ENCODE results near the gene HP.
"Not testable (repeated sequence)": the region's sequence is repeated elsewhere in the genome, so short reads cannot be mapped to it uniquely, and the experiment has no call there.

Gene HP

GRCh38 chr16:72054254-72054847, at the start of gene HP:
HP (plus strand) TSS chr16:72054505; CDS start chr16:72054653, 148 bp downstream.
- not testable (repeated sequence) for DNase-seq (ENCODE audit: low read depth in 2 of 2)

- not testable (repeated sequence) for DNase-seq (ENCODE audit: low read depth in 2 of 2)
Observed at GRCh38 chr16:72008065-72008423, 46.3 kb upstream of the HP start.

GRCh38 chr16:72008424-72009216, 45.7 kb upstream of the HP start, which contains the start of gene DHODH:
DHODH (plus strand) TSS chr16:72008744; CDS start chr16:72008765, 21 bp downstream.
- peak; percentile 97 to 98 for DNase-seq (ENCODE audit: low read depth in 2 of 2)

- no peak for DNase-seq (ENCODE audit: low read depth in 2 of 2)
Observed at GRCh38 chr16:72009779-72010178, 44.5 kb upstream of the HP start.

DNA sequence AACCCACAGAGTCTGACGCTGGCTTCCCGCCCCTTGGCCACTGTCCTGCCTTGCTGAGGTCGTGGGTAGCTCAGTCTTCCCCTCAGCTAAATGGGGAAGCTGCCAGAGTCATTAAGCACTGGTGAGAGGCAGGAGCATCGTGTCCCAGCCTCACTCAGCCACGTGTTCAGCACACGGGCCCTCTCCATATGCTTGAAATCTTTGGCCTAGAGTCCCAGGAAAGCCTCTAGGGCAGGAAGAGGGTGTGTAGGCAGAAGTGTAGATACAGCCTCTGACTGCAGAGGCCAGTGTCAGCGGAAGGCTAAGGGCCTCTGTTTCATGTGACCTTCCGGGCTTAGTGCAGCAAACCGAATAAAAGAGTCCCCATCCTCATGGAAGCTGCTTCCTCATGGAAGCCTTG, 41.7 kb upstream of the HP start:
- no peak for DNase-seq (ENCODE audit: low read depth in 2 of 2)

GRCh38 chr16:72013389-72013788, 40.9 kb upstream of the HP start:
- peak in 1 of 2 donors; percentile 9 for DNase-seq (ENCODE audit: low read depth in 2 of 2)

DNA sequence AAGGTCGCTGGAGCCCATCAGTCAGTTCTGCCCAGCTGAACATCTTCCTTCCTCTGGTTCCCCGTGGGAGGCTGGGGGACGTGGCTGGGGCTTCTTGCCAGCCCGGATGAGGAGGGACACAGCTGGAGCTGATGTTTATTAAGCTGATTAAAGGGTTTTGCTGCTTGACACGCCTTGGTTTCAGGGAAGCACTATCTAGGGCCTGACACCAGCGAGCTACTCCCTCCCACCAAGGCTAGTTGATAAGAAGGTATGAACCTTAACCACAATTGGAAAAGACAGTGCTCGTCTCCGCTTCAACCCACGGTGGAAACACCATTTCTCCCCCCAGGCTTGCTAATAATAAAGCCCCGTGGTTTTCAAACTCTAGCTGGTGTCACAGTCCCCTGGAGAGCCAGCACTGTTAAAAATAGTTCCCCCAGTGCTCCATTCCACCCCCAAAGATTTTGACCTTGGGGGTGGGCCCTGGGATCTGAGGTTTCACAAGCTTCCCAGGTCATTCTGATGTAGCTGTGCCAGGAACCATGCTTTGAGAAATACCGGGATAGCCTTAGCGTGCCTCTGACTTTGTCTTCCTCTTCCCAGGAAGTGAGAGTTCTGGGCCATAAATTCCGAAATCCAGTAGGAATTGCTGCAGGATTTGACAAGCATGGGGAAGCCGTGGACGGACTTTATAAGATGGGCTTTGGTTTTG, 40.3 kb upstream of the HP start:
- DNase-seq (ENCODE audit: low read depth in 2 of 2), result no peak

DNA sequence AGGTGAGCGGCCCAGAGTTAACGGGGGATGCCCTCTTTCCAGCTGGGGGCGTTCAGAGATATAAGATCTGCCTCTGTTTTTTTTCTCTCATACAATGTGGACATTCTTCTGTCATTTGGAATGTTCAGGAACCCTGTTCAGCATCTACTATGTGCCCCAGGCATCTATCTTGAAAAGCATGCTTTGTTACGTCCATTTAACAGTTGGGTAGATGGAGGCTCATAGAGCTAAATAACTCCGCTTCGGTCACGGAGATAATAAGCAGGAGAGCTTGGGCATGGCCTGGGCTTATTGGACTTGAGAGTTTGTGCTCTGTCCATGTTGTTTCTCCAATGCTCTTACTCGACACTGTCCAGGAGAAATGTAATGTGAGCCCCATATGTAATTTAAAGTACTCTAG, 39.6 kb upstream of the HP start:
- no peak for DNase-seq (ENCODE audit: low read depth in 2 of 2)

DNA sequence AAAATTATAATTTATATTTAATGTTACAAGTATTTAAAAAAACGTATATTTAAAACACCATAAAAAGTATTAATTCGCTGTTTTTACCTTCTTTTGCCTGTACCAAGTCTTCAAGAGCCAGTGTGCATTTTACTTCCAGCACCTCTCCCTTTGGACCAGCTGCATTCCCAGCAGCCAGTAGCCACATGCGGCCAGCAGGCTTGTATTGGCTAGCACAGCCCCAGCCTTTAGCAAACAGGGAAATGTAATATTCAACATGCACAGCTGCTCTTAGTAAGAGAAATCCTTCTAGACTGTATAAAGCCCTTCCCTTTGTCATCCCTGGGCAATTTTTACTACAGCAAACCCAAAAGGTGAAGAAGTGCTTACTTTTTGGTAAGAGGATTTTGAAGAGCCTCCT, 39.2 kb upstream of the HP start:
- no peak for DNase-seq (ENCODE audit: low read depth in 2 of 2)

- DNase-seq (ENCODE audit: low read depth in 2 of 2), result no peak
Observed at GRCh38 chr16:72018470-72018869, 35.8 kb upstream of the HP start.

DNA sequence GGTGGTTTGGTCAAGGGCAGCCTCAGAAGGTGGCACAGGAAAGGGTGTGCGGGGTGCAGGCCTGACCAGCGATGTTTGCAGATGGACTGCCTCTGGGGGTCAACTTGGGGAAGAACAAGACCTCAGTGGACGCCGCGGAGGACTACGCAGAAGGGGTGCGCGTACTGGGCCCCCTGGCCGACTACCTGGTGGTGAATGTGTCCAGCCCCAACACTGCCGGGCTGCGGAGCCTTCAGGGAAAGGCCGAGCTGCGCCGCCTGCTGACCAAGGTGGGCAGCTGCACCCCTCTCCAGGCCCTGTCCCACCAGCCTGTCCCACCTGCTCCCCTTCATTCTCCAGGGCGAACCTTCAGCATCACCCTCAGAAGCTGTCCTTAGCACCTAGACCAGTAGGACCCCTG, 33.3 kb upstream of the HP start:
- no peak for DNase-seq (ENCODE audit: low read depth in 2 of 2)

DNA sequence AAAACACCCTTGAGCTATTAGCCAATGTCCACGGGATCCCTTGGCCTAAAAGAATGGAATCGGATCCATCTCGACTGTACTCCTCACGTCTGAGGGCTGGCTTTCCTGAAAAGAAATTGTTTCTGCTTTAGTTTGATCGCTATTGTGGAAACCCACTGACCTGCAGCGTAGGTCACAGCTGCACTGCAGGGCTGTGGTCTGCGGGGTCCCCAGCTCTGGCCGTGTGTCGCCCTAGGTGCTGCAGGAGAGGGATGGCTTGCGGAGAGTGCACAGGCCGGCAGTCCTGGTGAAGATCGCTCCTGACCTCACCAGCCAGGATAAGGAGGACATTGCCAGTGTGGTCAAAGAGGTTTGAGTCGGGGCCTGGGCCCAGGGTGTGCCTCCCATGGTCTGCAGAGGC, 32.2 kb upstream of the HP start:
- no peak for DNase-seq (ENCODE audit: low read depth in 2 of 2)

GRCh38 chr16:72023962-72024361, 30.3 kb upstream of the HP start:
- no peak for DNase-seq (ENCODE audit: low read depth in 2 of 2)

GRCh38 chr16:72024862-72025382, 29.4 kb upstream of the HP start:
- DNase-seq (ENCODE audit: low read depth in 2 of 2), result no peak

GRCh38 chr16:72025404-72026114, 28.7 kb upstream of the HP start:
- DNase-seq (ENCODE audit: low read depth in 2 of 2), result no peak

GRCh38 chr16:72027669-72028378, 26.5 kb upstream of the HP start:
- DNase-seq (ENCODE audit: low read depth in 2 of 2), result no peak

DNA sequence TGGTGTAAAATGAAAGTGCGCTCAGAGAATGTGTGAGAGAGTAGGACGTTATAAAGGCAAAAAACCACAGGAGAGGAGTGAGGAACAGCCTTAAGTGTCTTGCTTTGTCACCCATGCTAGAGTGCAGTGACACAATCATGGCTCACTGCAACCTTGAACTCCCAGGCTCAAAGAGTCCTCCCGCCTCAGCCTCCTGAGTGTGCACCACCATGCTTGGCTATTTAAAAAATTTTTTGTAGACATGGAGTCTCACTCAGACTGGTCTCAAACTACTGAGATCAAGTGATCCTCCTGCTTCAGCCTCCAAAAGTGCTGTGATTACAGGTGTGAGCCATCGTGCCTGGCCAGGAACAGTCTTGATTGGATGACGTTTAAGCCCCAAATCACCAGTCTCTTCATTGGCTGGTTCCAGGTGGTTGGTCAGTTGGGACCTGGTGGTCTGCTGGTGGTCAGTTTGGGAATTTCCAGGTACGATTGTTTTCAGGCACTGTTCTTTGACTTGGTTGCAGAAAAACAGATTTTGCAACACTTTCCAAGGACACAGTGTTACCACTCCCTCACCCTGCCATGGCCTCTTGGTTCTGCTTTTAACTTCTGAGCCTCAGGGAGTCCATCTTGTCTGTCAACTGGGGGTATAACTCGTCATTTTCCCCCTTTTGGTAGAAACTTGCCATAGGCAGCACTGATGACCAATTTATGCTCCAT, 24.6 kb upstream of the HP start:
- DNase-seq (ENCODE audit: low read depth in 2 of 2), result no peak

- DNase-seq (ENCODE audit: low read depth in 2 of 2), result no peak
Observed at GRCh38 chr16:72033437-72033836, 20.9 kb upstream of the HP start.

- no peak for DNase-seq (ENCODE audit: low read depth in 2 of 2)
Observed at GRCh38 chr16:72036098-72036497, 18.2 kb upstream of the HP start.

DNA sequence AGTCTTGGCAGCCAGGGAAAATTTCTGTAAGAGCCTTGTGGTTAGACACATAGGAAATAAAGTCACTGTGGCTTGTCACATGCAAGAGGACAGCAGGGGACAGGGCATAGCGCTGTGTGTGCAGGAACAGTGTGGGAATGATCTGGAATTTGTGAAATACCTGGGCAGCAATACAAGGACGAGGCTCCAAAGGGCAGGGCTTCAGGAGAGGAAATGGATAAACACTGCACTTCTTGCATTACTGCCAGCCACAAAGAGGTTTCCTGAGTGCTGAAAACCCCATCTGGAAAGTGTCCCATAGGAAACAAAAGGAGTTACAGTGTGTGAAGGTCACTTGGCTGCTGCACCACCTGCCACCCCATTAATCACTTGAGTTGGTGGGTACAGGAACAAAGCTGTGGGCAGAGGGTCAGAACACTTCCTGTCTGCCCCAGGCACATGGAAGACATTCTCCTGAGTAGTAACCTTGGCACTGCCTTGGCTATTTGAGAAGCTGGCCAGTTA, 12.1 kb upstream of the HP start:
- DNase-seq (ENCODE audit: low read depth in 2 of 2), result no peak

DNA sequence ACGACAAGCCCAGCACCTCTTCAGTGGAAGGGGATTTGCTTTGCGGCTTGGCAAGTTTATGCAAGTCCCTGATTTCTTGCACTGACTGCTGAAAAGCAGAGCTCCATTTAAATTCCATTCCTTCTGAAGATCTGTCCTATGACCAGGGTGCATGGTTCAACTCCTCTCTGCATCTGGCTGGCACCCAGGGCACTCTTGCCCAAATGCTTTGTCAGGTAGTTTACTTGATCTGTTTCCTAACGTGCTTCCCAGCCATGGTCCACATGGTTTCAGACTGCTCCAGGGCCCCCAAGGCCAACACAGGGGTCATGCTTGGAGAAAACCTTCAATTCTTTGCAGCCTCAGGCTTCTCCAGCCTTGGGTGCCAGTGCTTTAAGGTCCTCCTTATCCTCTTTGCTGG, 11.2 kb upstream of the HP start:
- no peak for DNase-seq (ENCODE audit: low read depth in 2 of 2)

Measured in stimulated activated CD4-positive, alpha-beta T cell treated with anti-CD3 and anti-CD28 coated beads, Interleukin-15, amount 100 ng/mL, for 48 hours (primary cell).